Body of pancreas (tissue), 4 donors: Measurements from ENCODE around the gene RABL3. TPM values are rescaled to one million over a fixed set of nuclear protein-coding genes. Genes with fewer than 3 reads are reported as not detected.

Experiments used
- ATAC-seq: fragments of 150-250 bp; one replicate; pipeline ENCODE4 v1.9.1; 2016
- DNase-seq, 4 donors: peaks; one replicate each; pipeline ENCODE4 v3.0.0-alpha.2; 2019
- H3K27ac ChIP-seq, 4 donors: fragments of 200-600 bp; sonication (generic); 1 replicate in 3 of 4; 2 replicates in 1 of 4; pipeline versions ENCODE4 v1.5.1 to v1.6.1; 2016 to 2019; ENCODE audit warnings: mild to moderate bottlenecking in 1 of 4, mixed read lengths in 1 of 4, moderate library complexity in 1 of 4
- H3K27me3 ChIP-seq, 2 donors: fragments of 200-600 bp; sonication (generic); one replicate each; pipeline ENCODE4 v1.6.0; 2016; ENCODE audit warnings: mild to moderate bottlenecking in 1 of 2
- H3K36me3 ChIP-seq, 2 donors: fragments of 200-600 bp; sonication (generic); replicated peaks in 1 of 2; 2 replicates each; pipeline ENCODE4 v1.5.1; 2016; ENCODE audit warnings: low read depth in 2 of 2; ENCODE audit not compliant: insufficient read depth in 1 of 2
- H3K4me1 ChIP-seq: fragments of 200-600 bp; sonication (generic); one replicate; pipeline ENCODE4 v1.6.0; 2016
- H3K4me3 ChIP-seq, 2 donors: fragments of 200-600 bp; sonication (generic); 1 replicate in 1 of 2; 2 replicates in 1 of 2; pipeline ENCODE4 v1.5.1; 2016 to 2019
- H3K9me3 ChIP-seq, 3 donors: fragments of 200-600 bp; sonication (generic); 1 replicate in 2 of 3; 2 replicates in 1 of 3; pipeline ENCODE4 v1.5.1; 2016
- CTCF ChIP-seq, 7 experiments: fragments of 450-650 bp in 4 of 7; fragments of 200-600 bp in 3 of 7; sonication (generic) in 3 of 7; IDR thresholded peaks; one replicate each; pipeline ENCODE4 v1.5.1; 2016 to 2019; ENCODE audit warnings: antibody characterized with exemption in 7 of 7
- POLR2A ChIP-seq, 3 donors: fragments of 450-650 bp; IDR thresholded peaks; one replicate each; pipeline ENCODE4 v1.6.1; 2016; ENCODE audit warnings: antibody characterized with exemption in 3 of 3, mild to moderate bottlenecking in 2 of 3
- WGBS, 2 donors: methylation state at CpG; one replicate each; pipeline ENCODE4 v1.1.5; 2017; 5-methylcytosine and 5-hydroxymethylcytosine counted together
- intact Hi-C: fragments of 100-400 bp; cut with DNase I; formaldehyde crosslinking; loops from one replicate; pipeline ENCODE4 v1.15.1; 2023
- total RNA-seq, 2 donors: library from RNA; depleted of rRNA; stranded (reverse); fragments of >200 nt; gene quantifications; one replicate each; pipeline ENCODE4 v1.1.0, GENCODE V29; 2016

Gene RABL3
- total RNA-seq, 2 donors from 2014 or later, result 7.3 to 9.9 TPM

DNA sequence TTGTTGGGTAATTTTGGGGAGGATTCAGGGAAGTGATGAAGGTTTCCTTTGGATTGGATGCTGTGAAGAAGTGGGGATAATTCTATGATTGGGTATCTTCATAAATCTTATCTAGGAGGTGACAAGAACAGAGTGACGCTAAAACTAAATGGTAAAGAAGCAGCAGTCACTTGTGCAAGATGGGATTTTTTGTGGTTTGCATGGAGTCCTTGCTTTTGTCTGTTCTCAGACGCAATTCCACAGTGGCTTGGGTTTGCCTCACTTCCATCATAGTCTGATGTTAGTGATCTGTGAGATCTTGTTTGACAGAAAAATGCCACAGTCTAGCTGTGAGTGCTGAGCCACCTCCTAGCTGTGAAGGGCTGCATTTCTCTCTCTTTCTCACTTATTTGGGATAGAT lies 27.1 kb upstream of the RABL3 start:
- no peak for TF ChIP-seq POLR2A (IDR thresholded peaks at IDR 0.05)
- TF ChIP-seq CTCF (IDR thresholded peaks at IDR 0.05), result no peak
- Histone ChIP-seq H3K27ac (no peak overlapping the region), H3K4me1 (peaks cover 13% of the 10 kb centered on the region)

GRCh38 chr3:120767106-120767505 lies 24.8 kb upstream of the RABL3 start:
- intact Hi-C loops, result no loop called here
- TF ChIP-seq CTCF (IDR thresholded peaks at IDR 0.05) (no peak), POLR2A (IDR thresholded peaks at IDR 0.05) (no peak)
- no peaks in the 10 kb centered on the region for H3K36me3 ChIP-seq

More for the DNA sequence above, 27.1 kb upstream of the RABL3 start:
- Histone ChIP-seq H3K9me3 (no peaks in the 10 kb centered on the region), H3K4me3 (no peak overlapping the region), H3K36me3 (no peaks in the 10 kb centered on the region), H3K27me3 (no peaks in the 10 kb centered on the region)
- 93 to 95% methylated on average over 2 of the region's 2 CpGs for WGBS, 2 donors
- intact Hi-C loops, result no loop called here
- DNase-seq (no peak), ATAC-seq (no peak)

DNA sequence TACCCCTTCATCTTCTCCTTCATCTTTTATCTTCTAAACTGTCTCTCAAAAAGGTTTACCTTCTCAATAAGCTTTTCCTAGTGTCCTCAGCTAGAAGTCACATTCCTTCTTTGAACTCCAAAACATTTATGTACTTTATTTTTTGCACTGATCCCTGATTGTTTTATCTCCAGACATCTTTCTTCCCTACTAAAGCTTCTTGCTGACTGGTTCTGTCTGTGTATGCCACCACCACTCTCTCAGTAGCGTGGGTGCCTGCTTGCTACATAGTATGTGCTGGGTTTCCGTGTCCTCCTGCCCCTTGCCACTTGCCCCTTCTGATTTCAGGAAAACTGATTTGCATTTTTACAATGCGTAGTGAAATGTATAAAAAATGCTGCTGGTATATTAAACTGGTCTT lies 24.3 kb upstream of the RABL3 start:
- no peak for DNase-seq
- intact Hi-C loops, result no loop called here

More at GRCh38 chr3:120767106-120767505, 24.8 kb upstream of the RABL3 start:
- Histone ChIP-seq H3K9me3 (no peaks in the 10 kb centered on the region), H3K27ac (no peak overlapping the region), H3K4me3 (no peak overlapping the region), H3K27me3 (no peaks in the 10 kb centered on the region), H3K4me1 (peaks cover 13% of the 10 kb centered on the region)
- ATAC-seq (no peak), DNase-seq (no peak)
- WGBS, 2 donors, result 31 to 43% methylated on average over 1 of the region's 1 CpG

GRCh38 chr3:120765830-120766493 lies 23.6 kb upstream of the RABL3 start:
- intact Hi-C loops, result no loop called here
- Histone ChIP-seq H3K4me1 (peaks cover 13% of the 10 kb centered on the region), H3K9me3 (no peaks in the 10 kb centered on the region), H3K4me3 (no peak overlapping the region), H3K27me3 (no peaks in the 10 kb centered on the region), H3K27ac (no peak overlapping the region), H3K36me3 (no peaks in the 10 kb centered on the region)
- DNase-seq (no peak), ATAC-seq (no peak)
- no peak for TF ChIP-seq CTCF (IDR thresholded peaks at IDR 0.05)
- TF ChIP-seq POLR2A (IDR thresholded peaks at IDR 0.05), result no peak

More for the DNA sequence above, 24.3 kb upstream of the RABL3 start:
- TF ChIP-seq CTCF (IDR thresholded peaks at IDR 0.05), result no peak
- no peak for TF ChIP-seq POLR2A (IDR thresholded peaks at IDR 0.05)
- Histone ChIP-seq H3K4me1 (peaks cover 13% of the 10 kb centered on the region), H3K4me3 (no peak overlapping the region), H3K27me3 (no peaks in the 10 kb centered on the region), H3K9me3 (no peaks in the 10 kb centered on the region), H3K27ac (no peak overlapping the region), H3K36me3 (no peaks in the 10 kb centered on the region)
- 92 to 96% methylated on average over 3 of the region's 3 CpGs for WGBS, 2 donors
- ATAC-seq, result no peak

GRCh38 chr3:120764206-120764605 lies 21.9 kb upstream of the RABL3 start:
- Histone ChIP-seq H3K27ac (no peak overlapping the region), H3K9me3 (no peaks in the 10 kb centered on the region), H3K4me3 (no peak overlapping the region), H3K36me3 (no peaks in the 10 kb centered on the region), H3K27me3 (no peaks in the 10 kb centered on the region), H3K4me1 (peaks cover 13% of the 10 kb centered on the region)
- DNase-seq, result no peak
- ATAC-seq, result no peak
- intact Hi-C loops, result no loop called here
- no peak for TF ChIP-seq CTCF (IDR thresholded peaks at IDR 0.05)
- TF ChIP-seq POLR2A (IDR thresholded peaks at IDR 0.05), result no peak
